Spleen (tissue), 11 donors: ENCODE measurements around the gene KCNH4. TPM values are rescaled to one million over a fixed set of nuclear protein-coding genes. Genes with fewer than 3 reads are reported as not detected.
"Not testable (repeated sequence)": the region's sequence is repeated elsewhere in the genome, so short reads cannot be mapped to it uniquely, and the experiment has no call there.

Source experiments
- DNase-seq: peaks from one replicate; pipeline ENCODE4 v3.0.0-alpha.2; 2020
- H3K27ac ChIP-seq, 8 donors: fragments of 200-600 bp; sonication (generic) in 7 of 8; 1 replicate in 4 of 8; 2 replicates in 4 of 8; pipeline versions ENCODE4 v1.5.0 to v1.8.0; 2016 to 2021; ENCODE audit warnings: inconsistent platforms in 4 of 8, mild to moderate bottlenecking in 4 of 8, moderate library complexity in 1 of 8
- H3K27me3 ChIP-seq, 7 donors: fragments of 200-600 bp; sonication (generic) in 6 of 7; replicated peaks in 1 of 7; 1 replicate in 4 of 7; 2 replicates in 3 of 7; pipeline versions ENCODE4 v1.5.0 to v1.8.0; 2016 to 2021; ENCODE audit warnings: inconsistent platforms in 3 of 7, mild to moderate bottlenecking in 1 of 7
- H3K36me3 ChIP-seq, 6 donors: fragments of 200-600 bp; sonication (generic) in 5 of 6; 1 replicate in 4 of 6; 2 replicates in 2 of 6; pipeline versions ENCODE4 v1.5.0 to v1.8.0; 2016 to 2021; ENCODE audit warnings: inconsistent platforms in 2 of 6
- H3K4me1 ChIP-seq, 6 donors: fragments of 200-600 bp; sonication (generic) in 5 of 6; 1 replicate in 3 of 6; 2 replicates in 3 of 6; pipeline versions ENCODE4 v1.5.0 to v1.8.0; 2016 to 2021; ENCODE audit warnings: inconsistent platforms in 3 of 6
- H3K4me3 ChIP-seq, 8 donors: fragments of 200-600 bp; sonication (generic) in 7 of 8; 1 replicate in 4 of 8; 2 replicates in 4 of 8; pipeline versions ENCODE4 v1.5.0 to v1.8.0; 2016 to 2021; ENCODE audit warnings: inconsistent platforms in 4 of 8, mild to moderate bottlenecking in 4 of 8, moderate library complexity in 2 of 8
- H3K9me3 ChIP-seq, 8 donors: fragments of 200-600 bp; sonication (generic) in 7 of 8; 1 replicate in 4 of 8; 2 replicates in 4 of 8; pipeline versions ENCODE4 v1.5.0 to v1.8.0; 2016 to 2021; ENCODE audit warnings: inconsistent platforms in 4 of 8
- POLR2A ChIP-seq, 3 donors: fragments of 450-650 bp; IDR thresholded peaks; one replicate each; pipeline ENCODE4 v1.5.1; 2017; ENCODE audit warnings: antibody characterized with exemption in 3 of 3, mild to moderate bottlenecking in 1 of 3
- POLR2AphosphoS5 ChIP-seq, 3 donors: sonication (generic); formaldehyde crosslinking; IDR thresholded peaks; one replicate each; pipeline ENCODE4 v1.5.1; 2017; ENCODE audit warnings: antibody characterized with exemption in 3 of 3
- WGBS, 5 donors: extraction: QIAGEN DNeasy Blood & Tissue Kit in 3 of 5; methylation state at CpG; one replicate each; pipeline versions ENCODE4 v1.1.5 to v1.1.7; 2013 to 2018; 5-methylcytosine and 5-hydroxymethylcytosine counted together
- intact Hi-C: fragments of 100-400 bp; cut with DNase I; formaldehyde crosslinking; loops from one replicate; pipeline ENCODE4 v1.15.0; 2023; ENCODE audit warnings: low total_unique reads
- polyA plus RNA-seq, 3 donors: library from polyadenylated mRNA; stranded (reverse); fragments of 200-250 nt; gene quantifications; one replicate each; pipeline ENCODE4 v1.2.1, GENCODE V29; 2013
- total RNA-seq, 7 donors: library from RNA; depleted of rRNA in 3 of 7; stranded (reverse); fragments of >200 nt in 3 of 7; fragmentation: NEBNext Ultra II Directional in 4 of 7; extraction: Animal tissue kit (Norgen Biotek cat#: 25700) in 4 of 7; gene quantifications; one replicate each; pipeline versions ENCODE4 v1.1.0 to v1.2.1, GENCODE V29; 2016 to 2021
- TF ChIP-seq, protein P1 (sequence below), 11 experiments: fragments of 200-600 bp in 7 of 11; fragments of 450-650 bp in 4 of 11; sonication (generic) in 4 of 11; IDR thresholded peaks in 8 of 11; conservative IDR thresholded peaks in 3 of 11; 1 replicate in 7 of 11; 2 replicates in 4 of 11; pipeline versions ENCODE4 v1.4.0 to v1.8.0; 2016 to 2021; ENCODE audit warnings: antibody characterized with exemption in 11 of 11, inconsistent platforms in 4 of 11, mild to moderate bottlenecking in 1 of 11
- donor health status: healthy with polysubstance abuse.
- donor health status: DM: no; HTN: no; CAD: no; lungs with moderate emphysema.
- donor health status: DM: no; HTN: no; CAD: no.
- donor health status: Bipolar disorder and iron deficiency.
- donor health status: healthy.
- donor health status: DM: no; HTN: no; CAD: no.
- donor health status: DM: yes; HTN: yes; CAD: no.

The KCNH4 gene
- total and polyA plus RNA-seq, 10 donors = 0.14 to 0.52 (median 0.24) TPM

DNA sequence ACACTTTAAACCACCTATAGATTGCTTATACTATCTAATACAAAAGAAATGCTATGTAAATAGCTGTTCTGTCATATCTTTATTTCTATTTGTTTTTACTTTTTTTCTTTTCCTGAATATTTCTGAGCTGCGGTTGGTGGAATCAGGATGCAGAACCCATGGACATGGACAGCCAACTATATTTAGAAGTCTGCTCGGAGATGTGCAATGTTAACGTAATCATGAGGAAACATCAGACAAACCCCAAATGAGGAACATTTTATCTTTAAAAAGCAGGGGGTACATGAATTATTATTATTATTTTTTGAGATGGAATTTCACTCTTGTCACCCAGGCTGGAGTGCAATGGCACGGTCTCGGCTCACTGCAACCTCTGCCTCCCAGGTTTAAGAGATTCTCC, 44.7 kb upstream of the KCNH4 start:
- DNase-seq = no peak
- H3K9me3 ChIP-seq = no peaks in the 10 kb centered on the region
- no peak overlapping the region for H3K4me3 ChIP-seq
- H3K4me1 ChIP-seq = peaks cover 3 to 46% (median 14%) of the 10 kb centered on the region in 6 donors
- H3K27ac ChIP-seq = peak overlapping the region in 4 of 8 donors; percentile 0 to 48 (median 24)
- intact Hi-C loops = no loop called here
- WGBS, 5 donors = 64 to 90% (median 72%) methylated on average over 5 of the region's 5 CpGs
- H3K27me3 ChIP-seq = no peaks in the 10 kb centered on the region
- peaks cover 3 to 90% (median 28%) of the 10 kb centered on the region in 6 donors for H3K36me3 ChIP-seq
- TF ChIP-seq POLR2A (IDR thresholded peaks at IDR 0.05) = no peak
- no peak for TF ChIP-seq POLR2AphosphoS5 (IDR thresholded peaks at IDR 0.05)
- TF ChIP-seq, protein P1, sequence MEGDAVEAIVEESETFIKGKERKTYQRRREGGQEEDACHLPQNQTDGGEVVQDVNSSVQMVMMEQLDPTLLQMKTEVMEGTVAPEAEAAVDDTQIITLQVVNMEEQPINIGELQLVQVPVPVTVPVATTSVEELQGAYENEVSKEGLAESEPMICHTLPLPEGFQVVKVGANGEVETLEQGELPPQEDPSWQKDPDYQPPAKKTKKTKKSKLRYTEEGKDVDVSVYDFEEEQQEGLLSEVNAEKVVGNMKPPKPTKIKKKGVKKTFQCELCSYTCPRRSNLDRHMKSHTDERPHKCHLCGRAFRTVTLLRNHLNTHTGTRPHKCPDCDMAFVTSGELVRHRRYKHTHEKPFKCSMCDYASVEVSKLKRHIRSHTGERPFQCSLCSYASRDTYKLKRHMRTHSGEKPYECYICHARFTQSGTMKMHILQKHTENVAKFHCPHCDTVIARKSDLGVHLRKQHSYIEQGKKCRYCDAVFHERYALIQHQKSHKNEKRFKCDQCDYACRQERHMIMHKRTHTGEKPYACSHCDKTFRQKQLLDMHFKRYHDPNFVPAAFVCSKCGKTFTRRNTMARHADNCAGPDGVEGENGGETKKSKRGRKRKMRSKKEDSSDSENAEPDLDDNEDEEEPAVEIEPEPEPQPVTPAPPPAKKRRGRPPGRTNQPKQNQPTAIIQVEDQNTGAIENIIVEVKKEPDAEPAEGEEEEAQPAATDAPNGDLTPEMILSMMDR (IDR thresholded peaks at IDR 0.05 in 8 of 11, conservative IDR thresholded peaks at IDR 0.05 in 3 of 11) = no peak

DNA sequence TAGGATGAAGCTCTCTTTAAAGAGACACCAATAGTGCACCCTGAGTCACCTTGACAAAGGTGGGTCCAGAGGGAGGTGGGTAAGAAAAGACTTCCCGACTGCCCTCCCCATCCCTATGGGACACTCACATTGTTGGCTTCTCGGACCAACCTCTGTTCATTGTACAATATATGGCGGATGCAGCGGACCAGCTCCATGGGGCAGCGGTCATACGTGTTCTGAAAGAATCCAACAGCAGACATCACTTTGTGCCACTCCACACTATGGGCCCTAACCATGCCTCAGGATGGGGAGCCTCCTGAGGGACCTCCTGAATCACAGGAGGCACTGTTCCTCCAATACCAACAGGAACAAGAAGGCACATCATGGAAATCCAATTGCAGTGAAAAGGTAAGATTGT, 43.7 kb upstream of the KCNH4 start:
- Histone ChIP-seq H3K4me3 (no peak overlapping the region), H3K4me1 (peaks cover 0 to 38% (median 14%) of the 10 kb centered on the region in 6 donors), H3K27me3 (no peaks in the 10 kb centered on the region), H3K27ac (no peak overlapping the region), H3K36me3 (peaks cover 3 to 96% (median 30%) of the 10 kb centered on the region in 6 donors), H3K9me3 (no peaks in the 10 kb centered on the region)
- WGBS, 5 donors = 92 to 100% (median 98%) methylated on average over 6 of the region's 6 CpGs
- no peak for DNase-seq
- no peak for TF ChIP-seq POLR2A (IDR thresholded peaks at IDR 0.05)
- TF ChIP-seq, protein P1 (IDR thresholded peaks at IDR 0.05 in 8 of 11, conservative IDR thresholded peaks at IDR 0.05 in 3 of 11) = no peak
- intact Hi-C loops = no loop called here

DNA sequence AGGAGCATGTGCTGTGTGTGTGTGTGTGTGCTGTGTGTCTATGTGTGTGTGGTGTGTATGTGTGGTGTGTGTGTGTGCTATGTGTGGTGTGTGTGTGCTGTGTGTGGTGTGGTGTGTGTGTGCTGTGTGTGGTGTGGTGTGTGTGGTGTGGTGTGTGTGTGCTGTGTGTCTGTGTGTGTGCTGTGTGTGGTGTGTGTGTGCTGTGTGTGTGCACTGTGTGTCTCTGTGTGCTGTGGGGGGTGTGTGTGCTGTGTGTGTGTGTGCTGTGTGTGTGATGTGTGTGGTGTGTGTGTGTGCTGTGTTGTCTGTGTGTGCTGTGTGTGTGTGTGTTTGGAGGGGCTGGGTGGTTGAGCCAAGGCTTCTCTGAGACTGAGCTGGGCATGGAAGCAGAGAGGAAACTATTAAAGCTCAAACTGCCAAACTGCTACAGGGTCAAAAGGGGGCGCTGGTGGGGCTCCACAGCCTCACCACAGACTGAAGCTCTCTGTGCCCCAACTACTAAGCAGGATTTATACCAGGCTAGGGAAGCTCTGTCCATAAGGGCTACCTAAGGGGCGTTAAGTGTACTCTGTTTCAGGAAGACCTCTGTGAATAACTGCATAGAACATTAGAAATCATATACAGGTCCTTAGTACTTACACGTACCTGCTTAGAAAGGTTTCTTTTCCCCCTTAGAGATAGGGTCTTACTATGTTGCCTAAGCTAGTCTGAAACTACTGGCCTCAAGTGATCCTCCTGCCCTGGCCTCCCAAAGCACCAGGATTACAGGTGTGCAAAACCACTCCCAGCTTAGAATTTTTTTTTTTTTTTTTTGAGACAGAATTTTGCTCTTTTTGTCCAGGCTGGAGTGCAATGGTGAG, 41.2 kb upstream of the KCNH4 start:
- H3K27me3 ChIP-seq = no peaks in the 10 kb centered on the region
- H3K36me3 ChIP-seq = peaks cover 3 to 96% (median 43%) of the 10 kb centered on the region in 6 donors
- H3K4me3 ChIP-seq = no peak overlapping the region
- peaks cover 0 to 14% (median under 1%) of the 10 kb centered on the region in 6 donors for H3K4me1 ChIP-seq
- 43 to 54% (median 47%) methylated on average over 3 of the region's 3 CpGs for WGBS, 5 donors
- H3K27ac ChIP-seq = peak overlapping the region in 1 of 8 donors; percentile 11
- intact Hi-C loops = no loop called here
- H3K9me3 ChIP-seq = no peaks in the 10 kb centered on the region
- TF ChIP-seq, protein P1 (IDR thresholded peaks at IDR 0.05 in 8 of 11, conservative IDR thresholded peaks at IDR 0.05 in 3 of 11) = peak in 10 of 11 experiments; percentile 24 to 73 (median 64)
- TF ChIP-seq POLR2AphosphoS5 (IDR thresholded peaks at IDR 0.05) = peak in 1 of 3 donors; percentile 49
- no peak for TF ChIP-seq POLR2A (IDR thresholded peaks at IDR 0.05)
- DNase-seq = no peak

DNA sequence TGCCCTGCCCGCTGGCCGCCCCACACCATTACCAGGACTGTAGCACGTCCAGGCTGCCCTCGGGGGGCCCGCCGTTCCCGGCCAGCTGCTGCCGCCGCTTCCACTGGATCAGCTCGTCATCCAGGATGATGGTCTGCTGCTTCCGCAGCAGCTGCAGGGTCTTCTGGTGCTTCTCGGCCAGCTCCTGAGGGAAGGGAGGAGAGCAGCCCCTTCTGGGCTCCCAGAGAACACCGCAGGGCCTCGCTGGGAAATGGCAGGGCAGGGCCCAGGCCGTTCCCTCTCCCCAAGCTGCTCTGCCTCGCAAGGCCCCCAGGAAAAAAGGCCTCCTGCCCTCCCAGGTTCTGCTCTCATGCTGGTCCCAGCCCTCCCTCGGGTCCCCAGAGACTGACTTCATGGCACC, 38.3 kb upstream of the KCNH4 start:
- DNase-seq, H3K4me3 ChIP-seq, H3K4me1 ChIP-seq, H3K27me3 ChIP-seq, H3K27ac ChIP-seq, H3K9me3 ChIP-seq, intact Hi-C loops: not testable (repeated sequence)
- peaks cover 3 to 97% (median 69%) of the 10 kb centered on the region in 6 donors for H3K36me3 ChIP-seq
- 93% methylated on average over 3 of the region's 17 CpGs; no CpG with 5 or more reads in 4 of the 5 donors for WGBS, 5 donors
